ENCODE results near the gene MBD3L3. TPM values are rescaled to one million over a fixed set of nuclear protein-coding genes. Genes with fewer than 3 reads are reported as not detected.
"Not testable (repeated sequence)": the region's sequence is repeated elsewhere in the genome, so short reads cannot be mapped to it uniquely, and the experiment has no call there.

The MBD3L3 gene
- total RNA-seq, 1 experiment from 2014 or later = not detected

GRCh38 chr19:7063764-7064418 lies 5.4 kb upstream of the MBD3L3 start:
- no peak for DNase-seq (ENCODE audit: low spot score)

GRCh38 chr19:7063339-7063738 lies 4.9 kb upstream of the MBD3L3 start:
- DNase-seq (ENCODE audit: low spot score) = no peak

DNA sequence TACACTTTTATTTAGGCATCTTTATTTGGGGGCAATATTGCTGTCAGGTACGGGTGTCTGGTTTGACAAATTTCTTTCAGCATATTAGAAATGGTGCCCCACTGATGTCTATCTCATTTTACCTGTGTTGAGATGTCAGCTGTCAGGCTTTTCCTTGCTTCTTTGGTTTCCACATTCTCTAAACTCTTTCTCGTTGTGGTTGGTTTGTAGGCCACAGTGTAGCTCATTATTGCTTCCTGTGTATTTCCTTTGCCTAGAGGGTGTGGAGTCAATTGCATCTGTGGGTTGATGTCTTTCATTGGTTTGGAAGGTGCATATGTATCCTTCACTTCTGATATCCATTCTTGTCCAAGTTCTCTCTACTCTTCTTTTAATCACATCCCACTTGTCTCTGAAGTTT lies 1.5 kb upstream of the MBD3L3 start:
- not testable (repeated sequence) for DNase-seq (ENCODE audit: low spot score)

GRCh38 chr19:7056371-7056770 lies 2.1 kb downstream of the MBD3L3 start:
- DNase-seq (ENCODE audit: low spot score) = not testable (repeated sequence)

GRCh38 chr19:7055679-7056078 lies 2.8 kb downstream of the MBD3L3 start:
- not testable (repeated sequence) for DNase-seq (ENCODE audit: low spot score)

- DNase-seq (ENCODE audit: low spot score) = not testable (repeated sequence)
Measured at GRCh38 chr19:7054635-7055368, 3.7 kb downstream of the MBD3L3 start.

- DNase-seq (ENCODE audit: low spot score) = not testable (repeated sequence)
Measured at GRCh38 chr19:7052896-7053295, 5.6 kb downstream of the MBD3L3 start.

DNA sequence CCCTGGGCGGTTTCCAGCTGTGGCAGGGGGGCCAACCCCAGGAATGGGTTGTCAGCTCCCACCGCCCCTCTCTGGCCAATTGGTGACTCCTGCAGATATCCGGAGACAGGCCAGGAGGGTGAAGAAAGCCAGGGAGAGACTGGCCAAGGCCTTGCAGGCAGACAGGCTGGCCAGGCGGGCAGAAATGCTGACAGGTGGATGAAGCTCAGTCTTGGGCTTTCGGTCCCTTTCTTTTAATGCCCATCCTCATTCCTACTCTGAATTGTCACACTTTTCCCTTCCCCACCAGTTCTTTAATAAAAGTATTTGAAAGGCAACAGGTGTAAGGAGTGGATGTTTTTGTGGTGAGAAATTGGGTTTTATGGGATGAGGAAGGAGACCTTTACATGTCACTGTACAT lies 7.1 kb downstream of the MBD3L3 start:
- not testable (repeated sequence) for DNase-seq (ENCODE audit: low spot score)

- not testable (repeated sequence) for DNase-seq (ENCODE audit: low spot score)
Measured at GRCh38 chr19:7049021-7049420, 9.5 kb downstream of the MBD3L3 start, which contains the start of gene MBD3L2. Gene MBD3L2, plus strand, starts transcription at chr19:7049321. Its CDS starts 53 bp downstream, at chr19:7049374.

DNA sequence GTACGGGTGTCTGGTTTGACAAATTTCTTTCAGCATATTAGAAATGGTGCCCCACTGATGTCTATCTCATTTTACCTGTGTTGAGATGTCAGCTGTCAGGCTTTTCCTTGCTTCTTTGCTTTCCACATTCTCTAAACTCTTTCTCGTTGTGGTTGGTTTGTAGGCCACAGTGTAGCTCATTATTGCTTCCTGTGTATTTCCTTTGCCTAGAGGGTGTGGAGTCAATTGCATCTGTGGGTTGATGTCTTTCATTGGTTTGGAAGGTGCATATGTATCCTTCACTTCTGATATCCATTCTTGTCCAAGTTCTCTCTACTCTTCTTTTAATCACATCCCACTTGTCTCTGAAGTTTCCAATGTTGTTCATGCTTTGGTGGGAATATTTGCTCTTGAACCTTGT lies 16.9 kb downstream of the MBD3L3 start:
- DNase-seq (ENCODE audit: low spot score) = not testable (repeated sequence)

- DNase-seq (ENCODE audit: low spot score) = not testable (repeated sequence)
Measured at GRCh38 chr19:7040079-7040478, 18.4 kb downstream of the MBD3L3 start, which contains the start of gene MBD3L4. Gene MBD3L4, minus strand, starts transcription at chr19:7040179. Its CDS starts 35 bp downstream, at chr19:7040144.

GRCh38 chr19:7030278-7030677 lies 28.2 kb downstream of the MBD3L3 start, which contains the start of gene MBD3L5:
Gene MBD3L5, plus strand, starts transcription at chr19:7030578. Its CDS starts 34 bp downstream, at chr19:7030612.
- DNase-seq (ENCODE audit: low spot score) = not testable (repeated sequence)

DNA sequence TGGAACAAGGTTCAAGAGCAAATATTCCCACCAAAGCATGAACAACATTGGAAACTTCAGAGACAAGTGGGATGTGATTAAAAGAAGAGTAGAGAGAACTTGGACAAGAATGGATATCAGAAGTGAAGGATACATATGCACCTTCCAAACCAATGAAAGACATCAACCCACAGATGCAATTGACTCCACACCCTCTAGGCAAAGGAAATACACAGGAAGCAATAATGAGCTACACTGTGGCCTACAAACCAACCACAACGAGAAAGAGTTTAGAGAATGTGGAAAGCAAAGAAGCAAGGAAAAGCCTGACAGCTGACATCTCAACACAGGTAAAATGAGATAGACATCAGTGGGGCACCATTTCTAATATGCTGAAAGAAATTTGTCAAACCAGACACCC lies 29.7 kb downstream of the MBD3L3 start:
- DNase-seq (ENCODE audit: low spot score) = not testable (repeated sequence)

GRCh38 chr19:7021331-7021730 lies 37.1 kb downstream of the MBD3L3 start, which contains the start of gene MBD3L2B:
Gene MBD3L2B, minus strand, starts transcription at chr19:7021431. Its CDS starts 34 bp downstream, at chr19:7021397.
- DNase-seq (ENCODE audit: low spot score) = not testable (repeated sequence)

DNA sequence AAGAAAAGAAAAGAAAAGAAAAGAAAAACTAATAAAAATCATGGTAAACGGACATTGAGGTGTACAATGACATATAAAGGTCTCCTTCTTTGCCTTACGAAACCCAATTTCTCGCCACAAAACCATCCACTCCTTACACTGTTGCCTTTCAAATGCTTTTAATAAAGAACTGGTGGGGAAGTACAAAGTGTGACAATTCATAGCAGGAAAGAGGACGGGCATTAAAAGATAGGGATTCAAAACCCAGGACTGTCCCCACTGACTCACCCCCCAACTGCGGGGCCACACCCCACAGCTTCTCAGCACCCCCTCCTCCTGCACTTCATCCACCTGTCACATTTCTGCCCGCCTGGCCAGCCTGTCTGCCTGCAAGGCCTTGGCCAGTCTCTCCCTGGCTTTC lies 39.6 kb downstream of the MBD3L3 start:
- no peak for DNase-seq (ENCODE audit: low spot score)

GRCh38 chr19:7013678-7014077 lies 44.8 kb downstream of the MBD3L3 start:
- DNase-seq (ENCODE audit: low spot score) = peak; percentile 95

- no peak for DNase-seq (ENCODE audit: low spot score)
Measured at GRCh38 chr19:7010722-7011593, 47.5 kb downstream of the MBD3L3 start.

DNA sequence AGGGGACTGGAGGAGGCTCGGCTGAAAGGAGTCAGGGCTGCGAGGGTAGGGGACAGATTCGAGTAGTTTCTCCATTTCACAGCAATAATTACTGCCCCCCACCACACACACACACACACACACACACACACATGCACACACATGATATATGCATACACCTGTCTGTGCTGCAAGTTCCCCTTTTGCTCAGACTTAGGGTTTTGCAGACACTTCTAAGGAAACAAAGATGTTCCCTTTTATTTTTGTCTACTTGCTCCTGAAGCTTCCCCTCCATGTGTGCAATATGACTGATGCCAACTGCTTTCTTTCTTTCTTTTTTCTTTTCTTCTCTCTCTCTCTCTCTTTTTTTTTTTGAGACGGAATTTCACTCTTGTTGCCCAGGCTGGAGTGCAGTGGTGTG lies 50.6 kb downstream of the MBD3L3 start:
- DNase-seq (ENCODE audit: low spot score) = no peak
